Tibial nerve (tissue), 3 donors: ENCODE measurements around the gene RNASE1.

Experiments
- POLR2A ChIP-seq, 2 donors: fragments of 450-650 bp; IDR thresholded peaks; one replicate each; pipeline ENCODE4 v1.6.1; 2017; ENCODE audit warnings: antibody characterized with exemption in 2 of 2, mild to moderate bottlenecking in 2 of 2, moderate library complexity in 2 of 2
- TF ChIP-seq, protein P1 (sequence below), 5 experiments: fragments of 200-600 bp in 3 of 5; fragments of 450-650 bp in 2 of 5; sonication (generic) in 3 of 5; IDR thresholded peaks; one replicate each; pipeline ENCODE4 v1.5.1; 2016 to 2019; ENCODE audit warnings: antibody characterized with exemption in 5 of 5, mild to moderate bottlenecking in 3 of 5, moderate library complexity in 2 of 5

DNA sequence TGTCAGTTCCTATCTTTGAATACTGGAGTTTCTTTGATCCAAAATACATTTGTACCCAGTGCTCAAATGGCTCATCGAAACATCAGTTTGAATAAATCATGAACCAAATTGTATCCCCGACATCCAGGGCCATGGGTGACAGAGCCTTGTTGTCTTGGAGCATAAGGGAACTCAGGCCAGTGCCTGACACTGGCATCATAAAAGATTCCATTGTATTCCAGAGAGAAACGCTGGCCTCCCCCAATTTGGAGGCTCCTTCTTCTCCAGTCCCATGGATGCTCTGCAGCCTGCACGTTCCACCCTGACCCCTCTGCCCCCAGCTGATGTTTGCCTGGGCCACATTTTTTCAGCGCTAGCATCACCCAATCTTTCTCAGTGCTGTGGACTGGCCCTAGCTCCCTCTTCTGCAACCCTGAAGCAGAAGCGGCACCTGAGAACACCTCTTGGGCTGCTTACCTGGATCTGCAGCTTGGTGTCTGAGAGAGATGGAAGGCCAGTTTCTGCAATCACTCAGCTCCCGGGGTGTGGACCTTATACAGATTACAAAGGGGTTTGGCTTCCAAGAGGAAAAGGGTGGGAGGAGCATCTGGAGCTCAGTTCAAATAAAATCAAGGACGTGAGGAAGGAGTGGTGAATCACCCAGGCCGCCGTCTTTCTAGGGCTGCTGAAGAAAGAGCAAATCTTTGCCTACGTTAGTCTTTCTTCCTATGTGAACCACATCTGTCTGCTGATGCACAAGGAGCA is at the start of gene RNASE1:
- TF ChIP-seq POLR2A (IDR thresholded peaks at IDR 0.05) = peak in 1 of 2 donors; percentile 39
- TF ChIP-seq, protein P1, sequence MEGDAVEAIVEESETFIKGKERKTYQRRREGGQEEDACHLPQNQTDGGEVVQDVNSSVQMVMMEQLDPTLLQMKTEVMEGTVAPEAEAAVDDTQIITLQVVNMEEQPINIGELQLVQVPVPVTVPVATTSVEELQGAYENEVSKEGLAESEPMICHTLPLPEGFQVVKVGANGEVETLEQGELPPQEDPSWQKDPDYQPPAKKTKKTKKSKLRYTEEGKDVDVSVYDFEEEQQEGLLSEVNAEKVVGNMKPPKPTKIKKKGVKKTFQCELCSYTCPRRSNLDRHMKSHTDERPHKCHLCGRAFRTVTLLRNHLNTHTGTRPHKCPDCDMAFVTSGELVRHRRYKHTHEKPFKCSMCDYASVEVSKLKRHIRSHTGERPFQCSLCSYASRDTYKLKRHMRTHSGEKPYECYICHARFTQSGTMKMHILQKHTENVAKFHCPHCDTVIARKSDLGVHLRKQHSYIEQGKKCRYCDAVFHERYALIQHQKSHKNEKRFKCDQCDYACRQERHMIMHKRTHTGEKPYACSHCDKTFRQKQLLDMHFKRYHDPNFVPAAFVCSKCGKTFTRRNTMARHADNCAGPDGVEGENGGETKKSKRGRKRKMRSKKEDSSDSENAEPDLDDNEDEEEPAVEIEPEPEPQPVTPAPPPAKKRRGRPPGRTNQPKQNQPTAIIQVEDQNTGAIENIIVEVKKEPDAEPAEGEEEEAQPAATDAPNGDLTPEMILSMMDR (IDR thresholded peaks at IDR 0.05) = no peak
